Measurements from ENCODE around the gene TRIM50. TPM values are rescaled to one million over a fixed set of nuclear protein-coding genes. Genes with fewer than 3 reads are reported as not detected.
A peak's percentile ranks its signal among the peaks of the same experiment; 100 is the strongest.
"Not testable (repeated sequence)": the region's sequence is repeated elsewhere in the genome, so short reads cannot be mapped to it uniquely, and the experiment has no call there.

Gene TRIM50
- total RNA-seq, 1 donor from 2014 or later = 0.71 TPM

GRCh38 chr7:73314271-73314670, 13.6 kb downstream of the TRIM50 start:
- no peak for DNase-seq (ENCODE audit: low spot score)

GRCh38 chr7:73313521-73313906, 14.4 kb downstream of the TRIM50 start:
- DNase-seq (ENCODE audit: low spot score) = no peak

DNA sequence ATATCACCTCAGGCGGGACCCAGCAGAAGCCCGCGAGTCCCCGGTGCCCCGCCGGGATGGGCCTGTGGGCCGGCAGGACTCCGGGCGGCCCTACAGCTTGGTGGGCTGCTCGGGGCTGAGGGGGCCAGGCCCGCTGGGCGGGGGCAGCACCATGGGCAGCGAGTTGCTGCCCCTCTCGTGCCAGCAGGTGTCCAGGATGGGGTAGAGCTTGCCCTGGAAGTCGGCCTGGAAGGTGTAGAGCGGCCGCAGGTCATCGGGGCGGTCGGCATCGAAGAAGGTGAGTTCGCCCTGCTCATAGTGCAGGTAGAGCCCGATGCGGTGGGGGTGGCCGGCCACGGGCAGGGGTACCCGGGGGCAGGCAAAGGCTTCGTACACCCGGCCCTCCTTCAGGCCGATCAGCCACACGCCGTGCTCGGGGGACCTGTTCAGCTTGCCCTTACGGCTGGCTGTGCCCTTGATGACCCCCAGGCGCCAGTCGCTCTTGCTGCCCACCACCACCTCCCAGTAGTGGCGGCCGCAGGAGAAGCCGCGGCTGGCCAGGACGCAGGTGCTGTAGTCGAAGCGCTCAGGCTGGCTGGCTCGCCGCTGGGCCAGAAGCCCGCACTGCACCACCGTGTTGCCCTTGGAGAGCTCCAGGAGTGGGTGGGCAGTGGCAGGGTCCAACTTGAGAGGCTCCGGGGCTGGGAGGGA, 14.9 kb downstream of the TRIM50 start:
- no peak for DNase-seq (ENCODE audit: low spot score)

GRCh38 chr7:73311421-73311820, 16.5 kb downstream of the TRIM50 start:
- DNase-seq (ENCODE audit: low spot score) = not testable (repeated sequence)

DNA sequence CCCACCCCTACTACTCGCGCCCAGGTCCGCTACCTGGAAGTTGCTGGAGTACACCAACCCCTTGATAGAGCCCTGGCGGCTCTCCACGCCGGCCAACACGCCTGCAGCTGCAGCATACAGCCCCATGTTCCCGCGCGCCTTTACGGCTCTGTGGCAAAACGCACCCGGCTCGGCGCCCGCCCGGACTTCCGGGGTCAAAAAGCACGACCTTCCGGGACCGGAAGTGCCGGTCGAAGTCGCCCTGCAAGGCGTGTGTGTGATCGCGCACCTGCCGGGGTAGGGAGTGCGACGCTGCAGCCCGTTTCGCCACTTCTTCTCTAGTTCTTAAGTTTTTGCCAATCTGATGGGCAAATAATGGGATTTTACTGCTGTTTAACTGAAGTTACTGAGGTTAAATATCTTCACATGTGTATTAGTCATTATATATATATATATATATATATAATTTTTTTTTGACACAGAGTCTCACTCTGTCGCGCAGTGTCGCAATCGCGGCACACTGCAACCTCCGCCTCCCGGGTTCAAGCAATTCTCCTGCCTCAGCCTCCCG, 19.1 kb downstream of the TRIM50 start, which contains the start of gene NSUN5:
NSUN5 (minus strand) TSS at position 162 of the 550 bp plus-strand sequence; CDS start at position 126, 36 bp downstream.
- peak; percentile 96 for DNase-seq (ENCODE audit: low spot score)

DNA sequence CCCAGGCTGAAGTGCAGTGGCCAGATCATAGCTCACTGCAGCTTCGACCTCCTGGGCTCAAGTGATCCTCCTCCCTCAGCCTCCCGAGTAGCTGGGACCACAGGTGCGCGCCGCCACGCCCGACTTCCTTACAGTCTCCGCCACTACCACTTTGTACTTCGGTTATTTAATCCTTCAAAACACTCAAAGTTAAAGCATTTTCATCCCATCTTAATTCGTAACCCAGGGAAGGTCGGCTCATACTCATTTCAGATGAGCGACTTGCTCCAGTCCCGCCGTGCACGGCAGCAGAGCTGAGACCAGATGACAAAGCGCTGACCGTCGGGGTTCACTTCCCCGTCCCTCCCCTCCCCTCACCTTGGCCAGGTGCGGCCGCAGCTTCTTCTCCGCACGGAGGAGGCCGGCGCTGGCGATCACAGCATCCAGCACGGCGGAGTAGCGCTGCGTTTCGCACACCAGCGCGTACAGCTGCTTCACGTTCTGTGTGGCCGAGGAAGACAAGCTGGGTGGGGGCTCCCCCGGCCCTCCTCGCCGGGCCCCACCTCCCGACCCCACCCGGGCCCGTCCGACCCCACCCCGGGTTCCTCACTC, 19.7 kb downstream of the TRIM50 start:
- DNase-seq (ENCODE audit: low spot score) = no peak

- no peak for DNase-seq (ENCODE audit: low spot score)
These were observed 20.4 kb downstream of the TRIM50 start for GRCh38 chr7:73307436-73307835.

DNA sequence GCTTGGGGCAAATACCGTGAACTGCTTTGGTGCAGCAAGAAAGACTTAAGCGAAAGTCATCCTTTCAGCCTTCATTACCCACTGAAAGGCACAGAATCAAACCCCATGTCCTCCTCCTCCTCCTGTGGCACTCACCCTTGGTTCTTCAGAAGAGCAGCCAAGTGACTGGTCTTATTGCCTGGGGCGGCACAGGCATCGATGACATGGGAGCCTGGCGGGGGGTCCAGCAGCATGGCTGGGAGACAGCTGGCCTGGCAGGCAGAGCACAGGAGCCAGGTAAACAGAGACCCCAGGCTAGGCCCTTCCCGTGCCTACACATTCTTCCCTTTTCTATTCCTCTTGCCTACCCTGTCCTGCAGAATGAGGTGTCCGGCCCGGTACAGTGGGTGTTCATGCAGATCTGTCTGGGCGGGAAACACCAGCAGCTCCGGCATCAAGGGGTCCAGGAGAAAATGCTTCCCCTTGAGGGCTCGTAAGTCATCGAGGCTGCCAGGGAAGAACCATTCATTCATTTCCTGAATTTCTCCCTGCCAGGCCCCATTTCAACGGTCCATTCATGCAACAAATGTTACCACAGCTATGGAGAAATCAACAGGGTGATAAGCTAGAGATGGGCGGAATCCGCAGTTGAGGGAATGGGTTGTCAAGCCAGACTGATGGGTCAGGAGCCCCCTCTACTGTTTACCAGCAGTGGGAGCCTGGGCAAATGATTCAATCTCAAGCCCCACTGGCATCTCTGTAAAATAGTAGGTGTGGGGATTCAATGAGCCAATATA, 23.1 kb downstream of the TRIM50 start:
- DNase-seq (ENCODE audit: low spot score) = not testable (repeated sequence)

DNA sequence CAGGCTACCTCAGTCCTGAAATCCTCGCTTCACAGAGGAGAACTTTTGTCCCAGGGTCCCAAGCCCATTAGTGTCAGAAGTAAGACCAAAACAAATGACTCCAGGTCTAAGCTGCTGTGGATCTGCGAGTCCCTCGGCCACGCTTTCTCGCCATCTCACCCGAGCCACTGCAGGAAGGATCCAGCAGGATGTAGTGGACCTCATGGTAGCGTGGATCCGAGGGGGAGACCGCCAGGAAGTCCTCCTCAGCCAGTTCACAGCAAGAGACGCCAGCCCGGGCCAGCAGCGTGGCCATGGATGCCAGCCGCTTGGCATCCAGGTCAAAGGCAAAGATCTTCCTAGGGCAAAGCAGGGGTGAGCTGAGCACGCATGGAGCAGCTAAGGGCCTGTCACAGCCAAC, 23.8 kb downstream of the TRIM50 start:
- DNase-seq (ENCODE audit: low spot score) = no peak

GRCh38 chr7:73303546-73303945, 24.3 kb downstream of the TRIM50 start:
- no peak for DNase-seq (ENCODE audit: low spot score)

GRCh38 chr7:73302846-73303245, 25.0 kb downstream of the TRIM50 start:
- DNase-seq (ENCODE audit: low spot score) = not testable (repeated sequence)

GRCh38 chr7:73301108-73301507, 26.8 kb downstream of the TRIM50 start:
- DNase-seq (ENCODE audit: low spot score) = not testable (repeated sequence)

GRCh38 chr7:73299812-73300211, 28.1 kb downstream of the TRIM50 start:
- not testable (repeated sequence) for DNase-seq (ENCODE audit: low spot score)

DNA sequence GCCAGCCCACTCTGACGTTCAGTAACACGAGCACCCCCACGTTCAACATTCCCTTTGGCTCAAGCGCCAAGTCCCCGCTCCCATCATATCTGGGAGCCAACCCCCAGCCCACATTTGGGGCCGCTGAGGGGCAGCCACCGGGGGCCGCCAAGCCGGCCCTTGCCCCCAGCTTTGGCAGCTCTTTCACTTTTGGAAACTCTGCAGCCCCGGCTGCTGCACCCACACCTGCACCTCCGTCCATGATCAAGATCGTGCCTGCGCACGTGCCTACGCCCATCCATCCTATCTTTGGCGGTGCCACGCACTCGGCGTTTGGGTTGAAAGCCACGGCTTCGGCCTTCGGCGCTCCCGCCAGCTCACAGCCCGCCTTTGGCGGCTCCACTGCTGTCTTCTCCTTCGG, 30.2 kb downstream of the TRIM50 start:
- not testable (repeated sequence) for DNase-seq (ENCODE audit: low spot score)

DNA sequence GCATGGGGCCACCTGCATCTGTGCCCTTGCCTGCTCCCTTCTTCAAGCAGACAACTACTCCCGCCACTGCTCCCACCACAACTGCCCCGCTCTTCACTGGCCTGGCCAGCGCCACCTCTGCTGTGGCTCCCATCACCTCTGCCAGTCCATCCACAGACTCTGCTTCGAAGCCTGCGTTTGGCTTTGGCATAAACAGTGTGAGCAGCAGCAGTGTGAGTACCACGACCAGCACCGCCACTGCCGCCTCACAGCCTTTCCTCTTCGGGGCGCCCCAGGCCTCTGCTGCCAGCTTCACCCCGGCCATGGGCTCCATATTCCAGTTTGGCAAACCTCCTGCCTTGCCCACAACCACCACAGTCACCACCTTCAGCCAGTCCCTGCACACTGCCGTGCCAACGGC, 30.6 kb downstream of the TRIM50 start:
- DNase-seq (ENCODE audit: low spot score) = not testable (repeated sequence)

GRCh38 chr7:73277210-73277609, 50.7 kb downstream of the TRIM50 start:
- DNase-seq (ENCODE audit: low spot score) = not testable (repeated sequence)

GRCh38 chr7:73267813-73268212, 60.1 kb downstream of the TRIM50 start:
- not testable (repeated sequence) for DNase-seq (ENCODE audit: low spot score)

GRCh38 chr7:73266719-73267368, 61.0 kb downstream of the TRIM50 start:
- not testable (repeated sequence) for DNase-seq (ENCODE audit: low spot score)

All from mesenteric fat pad (tissue), 1 donor.